C4-2B (cell line): Measurements from ENCODE around the gene KCNK3.

Experiments used
- H3K27ac ChIP-seq: fragments of 450-650 bp; 2 replicates; pipeline ENCODE4 v1.5.1; 2017
- CTCF ChIP-seq: fragments of 450-650 bp; conservative IDR thresholded peaks from 2 replicates; pipeline ENCODE4 v1.5.1; 2017; ENCODE audit warnings: mild to moderate bottlenecking
- ZFX ChIP-seq: fragments of 450-650 bp; IDR thresholded peaks from 2 replicates; pipeline ENCODE4 v1.6.1; 2017

The KCNK3 gene

GRCh38 chr2:26715528-26716270 is 23.2 kb downstream of the KCNK3 start:
- TF ChIP-seq ZFX (no peak), CTCF (no peak)
- no peak overlapping the region for H3K27ac ChIP-seq

GRCh38 chr2:26716340-26716739 is 23.8 kb downstream of the KCNK3 start:
- TF ChIP-seq ZFX (no peak), CTCF (no peak)
- H3K27ac ChIP-seq, result no peak overlapping the region

- TF ChIP-seq CTCF, result no peak
- TF ChIP-seq ZFX, result no peak
- no peak overlapping the region for H3K27ac ChIP-seq
Observed at GRCh38 chr2:26716769-26717168, 24.2 kb downstream of the KCNK3 start.

GRCh38 chr2:26717362-26717761 is 24.8 kb downstream of the KCNK3 start:
- no peak for TF ChIP-seq CTCF
- no peak for TF ChIP-seq ZFX
- no peak overlapping the region for H3K27ac ChIP-seq

- H3K27ac ChIP-seq, result no peak overlapping the region
- TF ChIP-seq CTCF (no peak), ZFX (no peak)
Observed at GRCh38 chr2:26718949-26719686, 26.6 kb downstream of the KCNK3 start.

- TF ChIP-seq CTCF, result no peak
- TF ChIP-seq ZFX, result no peak
- H3K27ac ChIP-seq, result no peak overlapping the region; the same call in 1 of the 2 replicates
Observed at GRCh38 chr2:26720322-26721114, 28.0 kb downstream of the KCNK3 start.
